ENCODE data around the gene POU6F2. TPM values are rescaled to one million over a fixed set of nuclear protein-coding genes. Genes with fewer than 3 reads are reported as not detected.
A peak's percentile ranks its signal among the peaks of the same experiment; 100 is the strongest.

POU6F2 gene, protein sequence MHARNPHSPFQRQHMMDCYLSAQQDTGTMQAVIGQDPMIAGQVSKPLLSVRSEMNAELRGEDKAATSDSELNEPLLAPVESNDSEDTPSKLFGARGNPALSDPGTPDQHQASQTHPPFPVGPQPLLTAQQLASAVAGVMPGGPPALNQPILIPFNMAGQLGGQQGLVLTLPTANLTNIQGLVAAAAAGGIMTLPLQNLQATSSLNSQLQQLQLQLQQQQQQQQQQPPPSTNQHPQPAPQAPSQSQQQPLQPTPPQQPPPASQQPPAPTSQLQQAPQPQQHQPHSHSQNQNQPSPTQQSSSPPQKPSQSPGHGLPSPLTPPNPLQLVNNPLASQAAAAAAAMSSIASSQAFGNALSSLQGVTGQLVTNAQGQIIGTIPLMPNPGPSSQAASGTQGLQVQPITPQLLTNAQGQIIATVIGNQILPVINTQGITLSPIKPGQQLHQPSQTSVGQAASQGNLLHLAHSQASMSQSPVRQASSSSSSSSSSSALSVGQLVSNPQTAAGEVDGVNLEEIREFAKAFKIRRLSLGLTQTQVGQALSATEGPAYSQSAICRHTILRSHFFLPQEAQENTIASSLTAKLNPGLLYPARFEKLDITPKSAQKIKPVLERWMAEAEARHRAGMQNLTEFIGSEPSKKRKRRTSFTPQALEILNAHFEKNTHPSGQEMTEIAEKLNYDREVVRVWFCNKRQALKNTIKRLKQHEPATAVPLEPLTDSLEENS
- total RNA-seq: not detected
- under 1 TPM in 1 of 3 donors, not detected in 2; 0.01 TPM for polyA plus RNA-seq
- long read RNA-seq, donor 1: 0 reads
- long read RNA-seq, donor 2: 0 reads

DNA sequence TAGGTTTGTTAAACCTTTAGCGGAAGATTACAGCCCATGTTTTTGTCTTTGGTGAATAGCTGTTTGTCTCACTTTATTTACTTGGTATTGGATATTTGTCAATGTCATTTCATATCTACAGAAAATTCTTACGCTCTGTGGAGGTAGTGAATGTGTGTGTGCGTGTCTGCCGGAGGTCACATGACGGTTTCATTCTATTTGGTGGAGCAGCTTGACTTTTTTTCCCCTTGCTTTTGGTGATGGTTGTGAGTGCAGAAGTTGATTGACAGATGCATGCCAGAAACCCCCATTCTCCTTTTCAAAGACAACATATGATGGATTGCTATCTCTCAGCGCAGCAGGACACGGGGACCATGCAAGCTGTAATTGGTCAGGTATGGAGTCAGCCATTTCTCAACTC, at the start of gene POU6F2:
POU6F2 (plus strand) TSS at position 225 of the 400 bp plus-strand sequence; CDS start at position 270, 45 bp downstream.
- no peaks in the 10 kb centered on the region for H3K4me1 ChIP-seq
- ATAC-seq (no peak), DNase-seq (no peak)
- no peak within 1 kb of the TSS for H3K27ac ChIP-seq
- H3K4me3 ChIP-seq: no peak within 1 kb of the TSS
- intact Hi-C loops (cut with DNase I): no loop called here
- H3K36me3 ChIP-seq (ENCODE audit: insufficient read depth in 1 of 2, low read depth in 1 of 2): no peaks in the 10 kb centered on the region
- TF ChIP-seq, protein P1, sequence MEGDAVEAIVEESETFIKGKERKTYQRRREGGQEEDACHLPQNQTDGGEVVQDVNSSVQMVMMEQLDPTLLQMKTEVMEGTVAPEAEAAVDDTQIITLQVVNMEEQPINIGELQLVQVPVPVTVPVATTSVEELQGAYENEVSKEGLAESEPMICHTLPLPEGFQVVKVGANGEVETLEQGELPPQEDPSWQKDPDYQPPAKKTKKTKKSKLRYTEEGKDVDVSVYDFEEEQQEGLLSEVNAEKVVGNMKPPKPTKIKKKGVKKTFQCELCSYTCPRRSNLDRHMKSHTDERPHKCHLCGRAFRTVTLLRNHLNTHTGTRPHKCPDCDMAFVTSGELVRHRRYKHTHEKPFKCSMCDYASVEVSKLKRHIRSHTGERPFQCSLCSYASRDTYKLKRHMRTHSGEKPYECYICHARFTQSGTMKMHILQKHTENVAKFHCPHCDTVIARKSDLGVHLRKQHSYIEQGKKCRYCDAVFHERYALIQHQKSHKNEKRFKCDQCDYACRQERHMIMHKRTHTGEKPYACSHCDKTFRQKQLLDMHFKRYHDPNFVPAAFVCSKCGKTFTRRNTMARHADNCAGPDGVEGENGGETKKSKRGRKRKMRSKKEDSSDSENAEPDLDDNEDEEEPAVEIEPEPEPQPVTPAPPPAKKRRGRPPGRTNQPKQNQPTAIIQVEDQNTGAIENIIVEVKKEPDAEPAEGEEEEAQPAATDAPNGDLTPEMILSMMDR (IDR thresholded peaks at IDR 0.05): no peak
- H3K27me3 ChIP-seq (ENCODE audit: insufficient read depth in 3 of 3, low read length in 2 of 3): peaks cover 4 to 9% (median 4%) of the 10 kb centered on the region in 3 donors
- no peaks in the 10 kb centered on the region for H3K9me3 ChIP-seq
- 92 to 97% (median 95%) methylated on average over 7 of the region's 7 CpGs for WGBS, 3 donors

DNA sequence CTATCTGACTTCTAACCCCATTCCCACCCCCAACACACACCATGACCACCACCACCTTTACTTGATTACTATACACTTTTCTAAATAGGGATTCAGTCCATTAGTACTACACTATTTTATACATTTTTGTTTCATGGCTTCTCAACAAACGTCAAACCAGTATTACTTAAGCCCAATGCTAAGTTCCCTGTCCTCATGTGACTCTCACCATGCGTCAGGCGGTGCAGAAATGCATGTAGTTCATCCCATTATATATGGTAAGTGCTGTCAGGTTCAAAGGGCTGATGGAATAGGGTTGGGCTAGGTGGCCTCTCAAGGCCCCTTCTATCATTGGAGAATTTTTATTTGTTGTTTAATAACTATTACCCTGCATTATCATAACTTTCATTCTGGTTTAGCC, 49.2 kb upstream of the POU6F2 start:
- Histone ChIP-seq H3K9me3 (no peaks in the 10 kb centered on the region), H3K27ac (no peak overlapping the region), H3K36me3 (ENCODE audit: insufficient read depth in 1 of 2, low read depth in 1 of 2) (no peaks in the 10 kb centered on the region), H3K27me3 (ENCODE audit: insufficient read depth in 3 of 3, low read length in 2 of 3) (no peaks in the 10 kb centered on the region), H3K4me1 (no peaks in the 10 kb centered on the region), H3K4me3 (no peak overlapping the region)
- TF ChIP-seq, protein P1 (IDR thresholded peaks at IDR 0.05): no peak
- 91 to 96% (median 92%) methylated on average over 3 of the region's 3 CpGs for WGBS, 3 donors
- intact Hi-C loops (cut with DNase I): no loop called here
- no peak for ATAC-seq
- DNase-seq: no peak

DNA sequence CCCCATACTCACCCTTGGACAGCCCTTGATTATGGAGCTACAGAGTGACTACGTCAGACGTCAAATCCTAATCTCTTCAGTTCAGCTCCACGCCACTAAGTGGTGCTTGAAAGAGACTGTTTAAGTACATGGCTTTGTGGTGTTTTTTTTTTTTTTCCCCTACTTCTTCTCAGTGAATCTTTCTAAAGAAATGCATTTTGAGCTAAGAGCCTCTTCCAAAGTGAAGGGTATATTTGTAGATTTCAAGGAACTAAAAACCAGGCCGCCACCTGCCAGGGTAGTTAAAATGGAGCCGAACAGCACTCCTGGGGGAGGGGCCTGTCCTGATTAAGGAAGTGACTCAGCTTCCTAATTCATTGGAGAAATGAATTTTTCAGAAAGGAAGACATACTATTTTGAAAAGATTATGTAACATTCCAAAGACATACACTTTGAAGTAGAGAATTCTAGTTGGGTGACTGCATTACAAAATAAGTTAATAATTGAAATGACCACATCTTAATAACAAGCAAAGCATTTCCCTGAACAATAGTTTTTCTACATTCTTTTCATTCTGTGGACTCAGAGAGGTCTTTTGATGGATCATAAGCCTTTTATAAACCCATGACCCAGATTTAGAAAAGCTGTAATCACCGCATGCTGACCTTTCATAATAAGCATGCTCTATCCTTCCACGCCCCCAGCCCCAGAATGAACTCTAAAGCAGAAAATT, 48.1 kb upstream of the POU6F2 start:
- intact Hi-C loops (cut with DNase I): loop anchor here in 1 of 2 donors (10.0 kb wide), 1 partner anchor 535 kb away; no protein-coding TSS in a partner anchor
- WGBS, 3 donors: 72 to 79% (median 76%) methylated on average over 7 of the region's 7 CpGs
- no peaks in the 10 kb centered on the region for H3K36me3 ChIP-seq (ENCODE audit: insufficient read depth in 1 of 2, low read depth in 1 of 2)
- H3K27me3 ChIP-seq (ENCODE audit: insufficient read depth in 3 of 3, low read length in 2 of 3): no peaks in the 10 kb centered on the region
- DNase-seq (no peak), ATAC-seq (no peak)
- H3K9me3 ChIP-seq: no peaks in the 10 kb centered on the region
- no peak overlapping the region for H3K4me3 ChIP-seq
- no peaks in the 10 kb centered on the region for H3K4me1 ChIP-seq
- H3K27ac ChIP-seq: no peak overlapping the region
- TF ChIP-seq, protein P1 (IDR thresholded peaks at IDR 0.05): no peak

DNA sequence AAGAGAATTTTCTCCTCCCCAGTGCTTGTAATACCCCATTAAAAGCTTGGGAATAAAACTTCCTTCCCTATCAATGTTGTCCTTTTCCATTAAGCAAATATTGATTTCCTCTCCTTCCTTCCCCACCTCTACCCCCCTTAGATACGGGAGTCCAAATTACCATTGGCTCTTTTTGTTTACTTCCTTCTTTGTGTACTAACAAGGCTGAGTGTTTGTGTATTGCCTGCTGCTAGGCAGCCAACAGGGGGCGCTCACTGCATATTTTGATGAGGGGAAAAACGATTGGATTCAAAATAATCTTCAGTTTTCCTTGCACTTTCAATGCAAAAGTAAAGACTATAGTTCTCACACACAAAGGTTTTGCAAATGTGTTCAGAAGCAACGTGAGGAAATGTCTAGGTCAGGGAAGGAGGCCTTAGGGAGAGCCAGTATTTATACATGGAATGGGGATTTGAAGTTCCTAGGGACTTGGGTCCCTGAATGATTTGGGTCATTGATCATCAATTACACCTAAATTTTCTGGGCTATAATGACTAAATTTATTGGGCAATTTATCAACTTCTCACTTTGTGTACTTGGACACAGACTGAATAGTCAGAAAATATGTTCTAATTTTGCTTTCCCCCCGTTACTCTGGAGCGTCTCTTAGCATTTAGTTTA, 45.1 kb upstream of the POU6F2 start:
- intact Hi-C loops (cut with DNase I): loop anchor here (2.0 to 10.0 kb wide), 2 partner anchors 532 kb away; no protein-coding TSS in a partner anchor
- no peak overlapping the region for H3K4me3 ChIP-seq
- DNase-seq (peak; percentile 40 to 68), ATAC-seq (no peak)
- H3K9me3 ChIP-seq: no peaks in the 10 kb centered on the region
- no peaks in the 10 kb centered on the region for H3K36me3 ChIP-seq (ENCODE audit: insufficient read depth in 1 of 2, low read depth in 1 of 2)
- no peaks in the 10 kb centered on the region for H3K4me1 ChIP-seq
- no peaks in the 10 kb centered on the region for H3K27me3 ChIP-seq (ENCODE audit: insufficient read depth in 3 of 3, low read length in 2 of 3)
- 29% methylated on average over 6 of the region's 6 CpGs for WGBS, 3 donors
- H3K27ac ChIP-seq: no peak overlapping the region
- TF ChIP-seq, protein P1 (IDR thresholded peaks at IDR 0.05): peak; percentile 58

All from psoas muscle (tissue), 8 donors.